Measurements from ENCODE around the gene VCL.
A peak's percentile ranks its signal among the peaks of the same experiment; 100 is the strongest.
"Not testable (repeated sequence)": the region's sequence is repeated elsewhere in the genome, so short reads cannot be mapped to it uniquely, and the experiment has no call there.

VCL gene

DNA sequence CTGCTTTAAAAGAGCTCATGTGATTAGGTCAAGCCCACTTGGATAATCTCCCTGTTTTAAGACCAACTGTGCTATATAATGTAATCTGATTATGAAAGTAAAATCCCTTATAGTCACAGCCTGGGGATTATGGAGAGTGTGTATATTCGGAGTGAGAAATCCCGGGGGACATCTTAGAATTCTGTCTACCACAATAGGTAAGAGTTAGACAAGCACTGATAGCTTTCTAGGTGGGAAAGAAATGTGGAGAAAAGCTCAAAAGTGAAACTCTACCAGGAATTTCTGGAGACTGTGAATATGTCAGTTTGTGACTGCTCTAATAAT, 2.9 kb upstream of the VCL start:
- DNase-seq (ENCODE audit: low read depth, low spot score), result no peak
- in situ Hi-C loops (cut with HindIII; ENCODE audit: low sequenced_read_pairs), result no loop called here
- H3K4me3 ChIP-seq (ENCODE audit: low read depth, low read length), result no peak overlapping the region
- TF ChIP-seq, protein P1, sequence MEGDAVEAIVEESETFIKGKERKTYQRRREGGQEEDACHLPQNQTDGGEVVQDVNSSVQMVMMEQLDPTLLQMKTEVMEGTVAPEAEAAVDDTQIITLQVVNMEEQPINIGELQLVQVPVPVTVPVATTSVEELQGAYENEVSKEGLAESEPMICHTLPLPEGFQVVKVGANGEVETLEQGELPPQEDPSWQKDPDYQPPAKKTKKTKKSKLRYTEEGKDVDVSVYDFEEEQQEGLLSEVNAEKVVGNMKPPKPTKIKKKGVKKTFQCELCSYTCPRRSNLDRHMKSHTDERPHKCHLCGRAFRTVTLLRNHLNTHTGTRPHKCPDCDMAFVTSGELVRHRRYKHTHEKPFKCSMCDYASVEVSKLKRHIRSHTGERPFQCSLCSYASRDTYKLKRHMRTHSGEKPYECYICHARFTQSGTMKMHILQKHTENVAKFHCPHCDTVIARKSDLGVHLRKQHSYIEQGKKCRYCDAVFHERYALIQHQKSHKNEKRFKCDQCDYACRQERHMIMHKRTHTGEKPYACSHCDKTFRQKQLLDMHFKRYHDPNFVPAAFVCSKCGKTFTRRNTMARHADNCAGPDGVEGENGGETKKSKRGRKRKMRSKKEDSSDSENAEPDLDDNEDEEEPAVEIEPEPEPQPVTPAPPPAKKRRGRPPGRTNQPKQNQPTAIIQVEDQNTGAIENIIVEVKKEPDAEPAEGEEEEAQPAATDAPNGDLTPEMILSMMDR (IDR thresholded peaks at IDR 0.05; ENCODE audit: low read depth, low read length), result no peak

DNA sequence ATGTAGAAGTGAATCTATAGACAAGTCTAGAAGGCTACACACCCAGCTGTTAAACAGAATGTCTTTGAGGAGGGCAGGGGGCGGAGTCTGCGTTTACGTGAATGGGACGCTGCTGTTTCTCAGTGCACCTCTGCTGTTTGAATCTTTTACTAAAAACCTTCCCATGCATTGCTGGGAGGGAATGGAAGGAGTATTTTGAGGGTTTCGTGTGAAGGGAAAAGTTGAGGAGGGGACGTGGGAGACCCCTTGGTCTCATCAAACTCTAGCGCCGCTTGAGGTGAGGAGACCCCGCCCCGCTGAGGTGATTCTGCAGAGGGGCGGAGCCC, 492 bp upstream of the VCL start:
- peak overlapping the region; percentile 44 for H3K4me3 ChIP-seq (ENCODE audit: low read depth, low read length)
- DNase-seq (ENCODE audit: low read depth, low spot score), result no peak
- in situ Hi-C loops (cut with HindIII; ENCODE audit: low sequenced_read_pairs), result no loop called here
- TF ChIP-seq, protein P1 (IDR thresholded peaks at IDR 0.05; ENCODE audit: low read depth, low read length), result no peak

DNA sequence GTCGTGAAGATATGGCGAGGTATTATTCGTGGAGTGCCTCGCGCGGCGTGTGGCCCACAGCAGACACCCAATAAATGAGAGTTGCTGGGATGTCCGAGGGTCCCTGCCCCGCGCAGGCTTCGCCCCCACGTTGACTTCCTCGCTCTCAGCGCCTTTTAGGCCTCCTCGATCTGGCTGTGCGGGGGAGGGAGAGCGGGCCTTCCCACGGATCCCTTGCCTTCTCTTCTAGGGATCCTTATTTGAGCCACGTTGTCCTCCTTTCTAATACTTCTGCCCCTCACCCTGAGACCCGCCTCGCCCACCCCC, 660 bp downstream of the VCL start:
- no peak for DNase-seq (ENCODE audit: low read depth, low spot score)
- in situ Hi-C loops (cut with HindIII; ENCODE audit: low sequenced_read_pairs), result no loop called here
- TF ChIP-seq, protein P1 (IDR thresholded peaks at IDR 0.05; ENCODE audit: low read depth, low read length), result no peak

DNA sequence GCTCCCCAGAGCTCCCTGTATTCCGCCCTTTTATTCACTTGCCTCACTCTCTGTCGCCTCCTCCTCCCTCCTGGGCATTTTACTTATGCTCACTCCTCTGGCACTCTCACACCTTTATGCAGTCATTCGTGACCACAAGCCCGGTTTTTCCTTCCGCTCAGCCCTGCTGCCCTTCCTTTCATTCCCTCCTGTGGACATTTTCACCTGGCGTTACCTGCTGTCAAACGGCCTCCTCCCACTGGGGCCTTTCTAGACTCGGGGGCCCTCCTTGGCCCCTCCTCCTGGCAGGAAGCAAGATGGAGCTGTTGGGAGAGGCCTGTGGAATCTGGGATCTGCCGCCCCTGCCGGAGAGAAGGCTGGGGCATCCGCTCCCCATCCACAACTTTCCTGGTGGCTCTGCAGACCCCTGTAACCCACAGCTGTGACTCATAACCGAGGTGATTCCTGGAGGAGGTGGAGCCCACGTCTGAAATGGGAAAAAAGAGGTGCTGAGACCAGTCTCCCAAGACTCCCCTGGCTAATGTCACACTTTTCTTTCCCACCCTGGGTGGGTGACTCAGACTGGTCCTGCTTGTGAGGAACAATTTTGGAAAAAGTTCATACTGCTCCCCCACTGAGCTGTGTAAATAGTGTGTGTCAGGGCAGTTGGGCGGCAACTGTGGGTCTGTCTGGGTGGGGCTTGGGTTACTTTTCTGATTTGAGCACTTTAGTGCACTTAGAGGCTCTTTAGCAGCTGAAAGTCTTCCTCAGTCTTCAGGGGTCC, 1.2 kb downstream of the VCL start:
- in situ Hi-C loops (cut with HindIII; ENCODE audit: low sequenced_read_pairs), result no loop called here
- TF ChIP-seq, protein P1 (IDR thresholded peaks at IDR 0.05; ENCODE audit: low read depth, low read length), result peak; percentile 55
- H3K4me3 ChIP-seq (ENCODE audit: low read depth, low read length), result peak overlapping the region; percentile 92
- peak; percentile 90 for DNase-seq (ENCODE audit: low read depth, low spot score)

More for the DNA sequence above, 660 bp downstream of the VCL start:
- H3K4me3 ChIP-seq (ENCODE audit: low read depth, low read length), result peak overlapping the region; percentile 92

DNA sequence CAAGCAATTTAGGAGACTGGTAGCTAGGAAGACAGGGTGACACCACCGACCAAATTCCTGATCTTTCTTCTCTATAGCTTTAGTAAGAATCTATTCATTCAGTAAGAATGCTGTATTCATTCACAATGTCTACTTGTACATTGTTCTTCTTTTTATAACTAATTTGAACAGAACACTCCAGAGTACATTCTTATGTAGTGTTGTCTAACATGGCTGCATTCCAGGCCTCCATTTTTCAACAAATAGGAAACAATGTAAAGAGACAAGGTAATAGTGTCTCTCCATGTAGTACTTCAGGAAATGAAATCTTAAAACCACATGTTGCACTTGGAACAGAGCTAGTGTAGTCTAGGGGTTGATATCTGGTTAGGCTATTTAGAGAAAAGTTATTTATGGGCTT, 1.8 kb downstream of the VCL start:
- peak; percentile 70 for DNase-seq (ENCODE audit: low read depth, low spot score)
- TF ChIP-seq, protein P1 (IDR thresholded peaks at IDR 0.05; ENCODE audit: low read depth, low read length), result no peak
- in situ Hi-C loops (cut with HindIII; ENCODE audit: low sequenced_read_pairs), result no loop called here
- H3K4me3 ChIP-seq (ENCODE audit: low read depth, low read length), result peak overlapping the region; percentile 92

DNA sequence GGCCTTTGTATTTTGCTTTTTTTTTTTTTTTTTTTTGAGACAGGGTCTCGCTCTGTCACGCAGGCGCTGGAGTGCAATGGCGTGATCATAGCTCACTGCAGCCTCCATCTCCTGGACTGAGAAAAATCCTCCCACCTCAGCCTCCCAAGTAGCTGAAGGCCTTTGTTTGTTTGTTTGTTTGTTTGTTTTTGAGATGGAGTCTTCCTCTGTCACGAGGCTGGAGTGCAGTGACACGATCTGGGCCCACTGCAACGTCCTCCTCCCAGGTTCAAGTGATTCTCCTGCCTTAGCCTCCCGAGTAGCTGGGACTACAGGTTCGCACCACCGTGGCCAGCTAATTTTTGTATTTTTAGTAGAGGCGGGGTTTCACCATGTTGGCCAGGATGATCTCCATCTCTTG, 2.3 kb downstream of the VCL start:
- DNase-seq (ENCODE audit: low read depth, low spot score); in situ Hi-C loops (cut with HindIII; ENCODE audit: low sequenced_read_pairs): not testable (repeated sequence)
- peak overlapping the region; percentile 92 for H3K4me3 ChIP-seq (ENCODE audit: low read depth, low read length)

DNA sequence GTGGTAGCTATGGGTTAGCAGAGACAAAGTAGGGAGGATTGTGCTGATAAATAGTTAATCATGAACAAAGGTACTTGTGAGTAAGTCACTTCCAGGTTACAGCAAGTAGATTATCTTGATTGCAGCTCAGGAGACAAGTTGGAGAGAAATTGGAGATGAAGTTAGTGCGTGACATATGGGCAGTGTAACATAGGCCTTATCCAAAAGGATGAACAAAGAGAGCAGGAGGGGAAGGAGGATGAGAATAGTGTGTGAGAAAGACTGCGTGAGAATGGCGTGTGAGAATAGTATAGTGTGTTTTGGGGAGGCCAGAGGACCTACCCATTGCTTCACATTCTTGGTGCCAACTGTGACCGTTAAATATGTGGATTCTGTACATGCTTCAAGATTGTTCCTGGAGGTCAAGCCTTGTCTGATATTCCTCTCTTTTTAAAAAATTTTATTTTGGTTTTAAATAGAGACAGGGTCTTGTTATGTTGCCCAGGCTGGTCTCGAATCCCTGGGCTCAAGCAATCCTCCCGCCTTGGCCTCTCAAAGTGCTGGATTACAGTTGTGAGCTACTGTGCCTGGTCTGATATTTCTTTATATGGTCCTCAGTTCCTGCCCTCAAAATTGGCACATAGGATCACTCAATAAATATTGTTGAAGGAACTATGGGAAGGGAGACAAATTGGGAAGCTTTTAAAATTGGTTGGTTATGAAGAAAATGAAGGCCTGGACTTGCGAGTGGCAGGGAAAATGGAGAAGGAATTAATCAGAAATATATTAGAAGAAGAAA, 3.2 kb downstream of the VCL start:
- TF ChIP-seq, protein P1 (IDR thresholded peaks at IDR 0.05; ENCODE audit: low read depth, low read length), result no peak

More for the DNA sequence above, 3.2 kb downstream of the VCL start:
- in situ Hi-C loops (cut with HindIII; ENCODE audit: low sequenced_read_pairs), result no loop called here
- no peak for DNase-seq (ENCODE audit: low read depth, low spot score)
- peak overlapping the region; percentile 92 for H3K4me3 ChIP-seq (ENCODE audit: low read depth, low read length)
